CD1c-positive myeloid dendritic cell (primary cell): ENCODE measurements around the gene KCNJ6.

Experiments used
- DNase-seq: peaks from one replicate; pipeline ENCODE4 v3.0.0-alpha.2; 2016; ENCODE audit errors: extremely low spot score

KCNJ6 gene

GRCh38 chr21:37821092-37821491 lies 95.2 kb downstream of the KCNJ6 start:
- DNase-seq = no peak

GRCh38 chr21:37819372-37819771 lies 96.9 kb downstream of the KCNJ6 start:
- no peak for DNase-seq

- DNase-seq = no peak
Measured at GRCh38 chr21:37817242-37817641, 99.0 kb downstream of the KCNJ6 start.

- DNase-seq = peak; percentile 3
Measured at GRCh38 chr21:37815893-37816292, 100.4 kb downstream of the KCNJ6 start.

GRCh38 chr21:37811711-37812110 lies 104.5 kb downstream of the KCNJ6 start:
- no peak for DNase-seq

GRCh38 chr21:37808261-37808660 lies 108.0 kb downstream of the KCNJ6 start:
- no peak for DNase-seq

GRCh38 chr21:37805266-37805665 lies 111.0 kb downstream of the KCNJ6 start:
- DNase-seq = no peak

- DNase-seq = no peak
Measured at GRCh38 chr21:37804001-37804400, 112.3 kb downstream of the KCNJ6 start.

GRCh38 chr21:37803101-37803651 lies 113.1 kb downstream of the KCNJ6 start:
- DNase-seq = no peak

GRCh38 chr21:37800456-37801061 lies 115.7 kb downstream of the KCNJ6 start:
- no peak for DNase-seq

GRCh38 chr21:37800057-37800455 lies 116.2 kb downstream of the KCNJ6 start:
- no peak for DNase-seq

- DNase-seq = no peak
Measured at GRCh38 chr21:37799211-37800056, 116.8 kb downstream of the KCNJ6 start.

GRCh38 chr21:37797403-37797802 lies 118.9 kb downstream of the KCNJ6 start:
- DNase-seq = no peak

- no peak for DNase-seq
Measured at GRCh38 chr21:37796011-37796410, 120.2 kb downstream of the KCNJ6 start.

- DNase-seq = no peak
Measured at GRCh38 chr21:37793660-37794059, 122.6 kb downstream of the KCNJ6 start.

GRCh38 chr21:37792046-37792445 lies 124.2 kb downstream of the KCNJ6 start:
- no peak for DNase-seq

GRCh38 chr21:37790905-37791304 lies 125.4 kb downstream of the KCNJ6 start:
- DNase-seq = no peak

- DNase-seq = no peak
Measured at GRCh38 chr21:37788503-37788902, 127.8 kb downstream of the KCNJ6 start.

- DNase-seq = no peak
Measured at GRCh38 chr21:37787456-37787855, 128.8 kb downstream of the KCNJ6 start.

GRCh38 chr21:37784591-37785318 lies 131.5 kb downstream of the KCNJ6 start:
- no peak for DNase-seq

GRCh38 chr21:37783016-37783415 lies 133.2 kb downstream of the KCNJ6 start:
- DNase-seq = no peak
